Gastrocnemius medialis (tissue), 4 donors: Measurements from ENCODE around the gene ABCA8.

Experiments used
- CTCF ChIP-seq, 5 experiments: fragments of 450-650 bp in 3 of 5; fragments of 200-600 bp in 2 of 5; sonication (generic) in 2 of 5; IDR thresholded peaks in 4 of 5; conservative IDR thresholded peaks in 1 of 5; 1 replicate in 4 of 5; 2 replicates in 1 of 5; pipeline ENCODE4 v1.5.1; 2016 to 2019; ENCODE audit warnings: antibody characterized with exemption in 5 of 5, mild to moderate bottlenecking in 3 of 5, moderate library complexity in 3 of 5
- POLR2A ChIP-seq, 2 donors: fragments of 450-650 bp; IDR thresholded peaks; one replicate each; pipeline ENCODE4 v1.6.1; 2017; ENCODE audit warnings: antibody characterized with exemption in 2 of 2, mild to moderate bottlenecking in 2 of 2, moderate library complexity in 2 of 2

- TF ChIP-seq CTCF (IDR thresholded peaks at IDR 0.05 in 4 of 5, conservative IDR thresholded peaks at IDR 0.05 in 1 of 5) = no peak
- TF ChIP-seq POLR2A (IDR thresholded peaks at IDR 0.05) = no peak
Observed at GRCh38 chr17:68993112-68993511, 37.9 kb upstream of the ABCA8 start.
